ENCODE measurements around the gene DRC3.

GRCh38 chr17:18028114-18028951 lies 55.7 kb downstream of the DRC3 start:
- TF ChIP-seq EZH2 (optimal IDR thresholded peaks at IDR 0.05; ENCODE audit: low read depth, low read length) (no peak), CTCF (IDR thresholded peaks at IDR 0.05; ENCODE audit: low read length) (no peak), EZH2phosphoT487 (IDR thresholded peaks at IDR 0.05; ENCODE audit: low read length) (no peak)
